D721Med (cell line): ENCODE measurements around the gene CYP27C1.

Experiments
- DNase-seq: peaks from one replicate; pipeline ENCODE4 v3.0.0; 2011; ENCODE audit warnings: low spot score; ENCODE audit not compliant: insufficient read length
- FAIRE-seq: peaks from 2 replicates; lab custom pipeline; 2011; peaks lifted over from hg19 to GRCh38; lab: Jason Lieb, UNC
- CTCF ChIP-seq: IDR thresholded peaks from 2 replicates; pipeline ENCODE4 v1.5.1; 2012; ENCODE audit warnings: mild to moderate bottlenecking, control low read depth; ENCODE audit not compliant: insufficient read depth; ENCODE audit errors: missing control alignments

Gene CYP27C1

GRCh38 chr2:127182626-127183458, 37.3 kb downstream of the CYP27C1 start:
- no peak for DNase-seq
- no peak for FAIRE-seq
- TF ChIP-seq CTCF, result no peak

GRCh38 chr2:127181851-127182250, 38.2 kb downstream of the CYP27C1 start:
- DNase-seq, result no peak
- FAIRE-seq, result no peak
- TF ChIP-seq CTCF, result no peak

- FAIRE-seq (no peak), DNase-seq (no peak)
- no peak for TF ChIP-seq CTCF
Measured at GRCh38 chr2:127179766-127180165, 40.3 kb downstream of the CYP27C1 start.

GRCh38 chr2:127177617-127178263, 42.4 kb downstream of the CYP27C1 start:
- DNase-seq (no peak), FAIRE-seq (no peak)
- TF ChIP-seq CTCF, result no peak

DNA sequence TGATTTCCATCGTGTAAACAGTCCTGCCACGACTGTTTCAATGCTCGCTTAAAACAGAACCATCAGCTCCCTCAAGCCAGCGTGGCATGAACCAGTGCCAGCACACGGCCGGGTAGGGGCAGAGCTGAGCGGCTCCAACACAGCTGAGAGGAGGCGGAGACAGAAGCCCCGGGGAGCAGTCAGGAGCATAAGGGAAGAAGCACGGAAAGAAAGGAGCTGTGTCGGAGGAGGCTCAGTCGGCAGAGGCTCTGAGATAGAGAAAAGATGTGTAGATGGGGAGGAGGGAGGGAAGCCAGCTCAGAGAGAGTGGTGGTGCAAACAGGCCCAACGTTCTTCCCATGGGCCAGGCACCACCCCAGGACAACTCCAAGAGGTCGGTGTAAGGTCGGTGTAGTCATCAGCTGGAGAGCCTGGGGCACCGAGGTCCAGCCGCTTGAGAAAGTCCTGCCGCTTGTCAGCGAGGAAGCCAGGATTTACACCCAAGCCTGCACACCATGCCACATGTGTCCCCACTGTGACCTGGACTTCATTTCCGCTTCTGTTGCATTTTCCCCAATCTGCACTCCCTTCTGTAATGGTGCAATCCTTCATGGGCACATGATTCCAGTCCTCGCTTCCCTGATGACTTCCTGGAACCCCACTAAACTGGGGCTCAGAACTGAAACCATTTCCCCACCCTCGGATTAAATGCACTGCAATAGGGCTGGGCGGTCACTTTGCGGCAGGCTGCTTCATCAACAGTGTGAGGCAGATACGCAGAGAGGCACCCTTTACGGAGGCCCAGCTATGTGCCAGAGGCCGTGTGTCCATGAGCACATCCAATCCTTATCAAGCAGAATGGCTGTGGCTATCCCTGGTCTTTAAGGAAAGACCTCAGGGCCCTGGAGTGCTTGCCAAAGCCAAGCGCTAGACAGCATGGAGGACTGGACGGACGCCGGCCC, 43.5 kb downstream of the CYP27C1 start:
- FAIRE-seq, result no peak
- no peak for TF ChIP-seq CTCF
- DNase-seq, result no peak

GRCh38 chr2:127175751-127176354, 44.2 kb downstream of the CYP27C1 start:
- DNase-seq (no peak), FAIRE-seq (no peak)
- TF ChIP-seq CTCF, result no peak
